Measurements from ENCODE around the gene AK4.

Gene AK4

GRCh38 chr1:65211331-65211730 lies 63.3 kb downstream of the AK4 start:
- Mint-ChIP-seq H3K4me1 (peaks cover 8% of the 10 kb centered on the region), H3K27me3 (no peaks in the 10 kb centered on the region), H3K4me3 (no peak overlapping the region), H3K36me3 (no peaks in the 10 kb centered on the region), H3K9me3 (no peaks in the 10 kb centered on the region), H3K27ac (no peak overlapping the region)
- no peak for ATAC-seq

- Mint-ChIP-seq H3K4me3 (no peak overlapping the region), H3K27ac (no peak overlapping the region)
Measured at GRCh38 chr1:65213271-65214023, 65.4 kb downstream of the AK4 start.

GRCh38 chr1:65214340-65215027 lies 66.5 kb downstream of the AK4 start:
- Mint-ChIP-seq H3K36me3 (no peaks in the 10 kb centered on the region), H3K27me3 (no peaks in the 10 kb centered on the region), H3K4me3 (no peak overlapping the region), H3K4me1 (peaks cover 8% of the 10 kb centered on the region), H3K27ac (no peak overlapping the region), H3K9me3 (no peaks in the 10 kb centered on the region)
- no peak for ATAC-seq

More at GRCh38 chr1:65213271-65214023, 65.4 kb downstream of the AK4 start:
- peak; percentile 60 for ATAC-seq
- H3K36me3 Mint-ChIP-seq = no peaks in the 10 kb centered on the region
- H3K27me3 Mint-ChIP-seq = no peaks in the 10 kb centered on the region
- no peaks in the 10 kb centered on the region for H3K9me3 Mint-ChIP-seq
- H3K4me1 Mint-ChIP-seq = peaks cover 8% of the 10 kb centered on the region

- H3K27me3 Mint-ChIP-seq = no peaks in the 10 kb centered on the region
- H3K9me3 Mint-ChIP-seq = no peaks in the 10 kb centered on the region
- H3K4me1 Mint-ChIP-seq = peaks cover 8% of the 10 kb centered on the region
- no peak overlapping the region for H3K27ac Mint-ChIP-seq
- H3K36me3 Mint-ChIP-seq = no peaks in the 10 kb centered on the region
- H3K4me3 Mint-ChIP-seq = no peak overlapping the region
- no peak for ATAC-seq
Measured at GRCh38 chr1:65216989-65217388, 69.0 kb downstream of the AK4 start.

GRCh38 chr1:65221638-65222339 lies 73.8 kb downstream of the AK4 start:
- Mint-ChIP-seq H3K4me1 (no peaks in the 10 kb centered on the region), H3K9me3 (no peaks in the 10 kb centered on the region), H3K36me3 (no peaks in the 10 kb centered on the region), H3K27me3 (no peaks in the 10 kb centered on the region), H3K4me3 (no peak overlapping the region), H3K27ac (no peak overlapping the region)
- ATAC-seq = no peak

- Mint-ChIP-seq H3K9me3 (no peaks in the 10 kb centered on the region), H3K4me3 (no peak overlapping the region), H3K4me1 (no peaks in the 10 kb centered on the region), H3K27me3 (no peaks in the 10 kb centered on the region), H3K27ac (no peak overlapping the region), H3K36me3 (no peaks in the 10 kb centered on the region)
- ATAC-seq = no peak
Measured at GRCh38 chr1:65222340-65222940, 74.4 kb downstream of the AK4 start.

GRCh38 chr1:65224681-65225091 lies 76.7 kb downstream of the AK4 start:
- H3K27me3 Mint-ChIP-seq = no peaks in the 10 kb centered on the region
- no peaks in the 10 kb centered on the region for H3K4me1 Mint-ChIP-seq
- no peaks in the 10 kb centered on the region for H3K9me3 Mint-ChIP-seq
- H3K4me3 Mint-ChIP-seq = no peak overlapping the region
- ATAC-seq = no peak
- no peak overlapping the region for H3K27ac Mint-ChIP-seq
- no peaks in the 10 kb centered on the region for H3K36me3 Mint-ChIP-seq

GRCh38 chr1:65225179-65225578 lies 77.2 kb downstream of the AK4 start:
- Mint-ChIP-seq H3K27ac (no peak overlapping the region), H3K36me3 (no peaks in the 10 kb centered on the region), H3K4me1 (no peaks in the 10 kb centered on the region), H3K4me3 (no peak overlapping the region), H3K27me3 (no peaks in the 10 kb centered on the region), H3K9me3 (no peaks in the 10 kb centered on the region)
- no peak for ATAC-seq

- ATAC-seq = no peak
- Mint-ChIP-seq H3K4me1 (no peaks in the 10 kb centered on the region), H3K27ac (no peak overlapping the region), H3K27me3 (peaks cover 19% of the 10 kb centered on the region), H3K36me3 (no peaks in the 10 kb centered on the region), H3K4me3 (no peak overlapping the region), H3K9me3 (no peaks in the 10 kb centered on the region)
Measured at GRCh38 chr1:65229201-65229600, 81.2 kb downstream of the AK4 start.

GRCh38 chr1:65229754-65230339 lies 81.8 kb downstream of the AK4 start:
- Mint-ChIP-seq H3K4me3 (no peak overlapping the region), H3K4me1 (no peaks in the 10 kb centered on the region), H3K36me3 (no peaks in the 10 kb centered on the region), H3K9me3 (no peaks in the 10 kb centered on the region), H3K27me3 (peaks cover 25% of the 10 kb centered on the region), H3K27ac (no peak overlapping the region)
- ATAC-seq = no peak

GRCh38 chr1:65230731-65231481 lies 82.9 kb downstream of the AK4 start:
- H3K27ac Mint-ChIP-seq = no peak overlapping the region
- H3K4me3 Mint-ChIP-seq = no peak overlapping the region
- ATAC-seq = no peak
- H3K9me3 Mint-ChIP-seq = peaks cover 4% of the 10 kb centered on the region
- peaks cover 34% of the 10 kb centered on the region for H3K27me3 Mint-ChIP-seq
- H3K4me1 Mint-ChIP-seq = no peaks in the 10 kb centered on the region
- peaks cover 3% of the 10 kb centered on the region for H3K36me3 Mint-ChIP-seq

GRCh38 chr1:65231718-65232330 lies 83.8 kb downstream of the AK4 start:
- no peak for ATAC-seq
- no peak overlapping the region for H3K4me3 Mint-ChIP-seq
- H3K27me3 Mint-ChIP-seq = peaks cover 34% of the 10 kb centered on the region
- H3K36me3 Mint-ChIP-seq = peaks cover 7% of the 10 kb centered on the region
- no peaks in the 10 kb centered on the region for H3K4me1 Mint-ChIP-seq
- peaks cover 10% of the 10 kb centered on the region for H3K9me3 Mint-ChIP-seq
- no peak overlapping the region for H3K27ac Mint-ChIP-seq

- no peak overlapping the region for H3K4me3 Mint-ChIP-seq
- no peak for ATAC-seq
- peaks cover 12% of the 10 kb centered on the region for H3K9me3 Mint-ChIP-seq
- no peak overlapping the region for H3K27ac Mint-ChIP-seq
- peaks cover 34% of the 10 kb centered on the region for H3K27me3 Mint-ChIP-seq
- no peaks in the 10 kb centered on the region for H3K4me1 Mint-ChIP-seq
- peaks cover 7% of the 10 kb centered on the region for H3K36me3 Mint-ChIP-seq
Measured at GRCh38 chr1:65232461-65232990, 84.5 kb downstream of the AK4 start.

- Mint-ChIP-seq H3K36me3 (peaks cover 7% of the 10 kb centered on the region), H3K4me1 (no peaks in the 10 kb centered on the region), H3K27ac (no peak overlapping the region), H3K9me3 (peaks cover 18% of the 10 kb centered on the region), H3K27me3 (peaks cover 34% of the 10 kb centered on the region), H3K4me3 (no peak overlapping the region)
- ATAC-seq = no peak
Measured at GRCh38 chr1:65233782-65234181, 85.8 kb downstream of the AK4 start.

Data from stimulated activated memory B cell treated with anti-CD40 and anti-IgM and Interleukin-4, amounts not matched to agents 10 μg/mL and 1 μg/mL and 100 μg/mL, for 72 hours (primary cell).